Stimulated activated CD8-positive, alpha-beta memory T cell treated with anti-CD3 and anti-CD28 coated beads, Interleukin-2, amount 100 ng/mL, for 48 hours (primary cell): Measurements from ENCODE around the gene SRRM3.
"Not testable (repeated sequence)": the region's sequence is repeated elsewhere in the genome, so short reads cannot be mapped to it uniquely, and the experiment has no call there.

ENCODE experiments used
- DNase-seq, 2 donors: peaks; one replicate each; pipeline ENCODE4 v3.0.0-alpha.2; 2020; ENCODE audit warnings: low read depth in 2 of 2

SRRM3 gene

DNA sequence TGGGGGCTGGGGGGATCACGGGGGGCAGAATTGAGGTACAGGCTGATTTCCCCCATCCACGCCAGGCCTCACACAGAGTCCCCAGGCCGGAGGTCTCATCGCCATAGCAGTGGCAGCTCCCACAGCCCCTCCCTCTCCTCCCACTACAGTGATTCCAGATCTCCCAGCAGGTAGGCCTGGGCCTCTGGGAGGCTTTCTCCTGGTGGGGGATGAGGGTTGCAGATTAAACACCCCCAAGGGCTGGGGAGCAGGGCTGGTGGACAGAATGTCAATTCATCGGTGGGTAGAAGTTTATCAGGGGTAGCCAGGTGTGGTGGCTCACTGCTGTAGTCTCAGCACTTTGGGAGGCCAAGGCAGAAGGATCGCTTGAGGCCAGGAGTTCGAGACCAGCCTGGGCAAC, 63.6 kb downstream of the SRRM3 start:
- no peak for DNase-seq

- no peak for DNase-seq
These were observed 65.6 kb downstream of the SRRM3 start for GRCh38 chr7:76267107-76267893.

DNA sequence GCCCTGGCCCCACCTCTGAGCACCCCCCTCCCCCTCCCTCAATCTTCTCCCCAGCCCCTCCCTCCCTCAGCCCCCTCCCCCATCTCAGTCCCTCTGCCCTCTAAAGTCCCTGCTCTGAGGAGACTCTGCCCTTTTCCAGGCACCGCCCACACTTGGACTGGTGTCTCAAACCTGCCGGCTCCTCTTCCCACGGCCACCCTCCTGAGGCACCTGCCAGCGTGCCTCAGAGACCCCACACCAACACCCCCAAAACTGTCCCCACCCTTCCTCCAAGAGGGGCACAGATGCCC, 66.1 kb downstream of the SRRM3 start:
- DNase-seq, result no peak

GRCh38 chr7:76268376-76268775, 66.7 kb downstream of the SRRM3 start:
- no peak for DNase-seq

DNA sequence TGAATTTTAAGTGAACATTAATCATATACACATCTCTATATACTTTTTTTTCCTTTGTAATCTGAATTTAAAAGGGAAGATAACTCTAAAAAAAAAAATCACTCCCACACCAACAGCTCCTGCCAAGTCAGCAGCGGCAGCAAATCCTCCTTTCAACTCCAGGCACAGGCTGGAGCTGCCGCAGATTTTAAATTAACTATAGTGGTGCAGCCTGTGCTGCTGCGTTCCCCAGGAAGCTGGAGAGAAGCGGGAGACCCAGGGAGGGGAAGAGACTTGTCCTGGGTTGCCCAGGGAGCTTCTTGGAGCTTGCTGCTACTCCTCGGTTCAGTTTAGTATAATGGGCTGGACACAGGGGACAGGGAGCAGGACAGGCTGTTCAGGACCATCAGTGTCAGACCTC, 68.2 kb downstream of the SRRM3 start:
- no peak for DNase-seq

DNA sequence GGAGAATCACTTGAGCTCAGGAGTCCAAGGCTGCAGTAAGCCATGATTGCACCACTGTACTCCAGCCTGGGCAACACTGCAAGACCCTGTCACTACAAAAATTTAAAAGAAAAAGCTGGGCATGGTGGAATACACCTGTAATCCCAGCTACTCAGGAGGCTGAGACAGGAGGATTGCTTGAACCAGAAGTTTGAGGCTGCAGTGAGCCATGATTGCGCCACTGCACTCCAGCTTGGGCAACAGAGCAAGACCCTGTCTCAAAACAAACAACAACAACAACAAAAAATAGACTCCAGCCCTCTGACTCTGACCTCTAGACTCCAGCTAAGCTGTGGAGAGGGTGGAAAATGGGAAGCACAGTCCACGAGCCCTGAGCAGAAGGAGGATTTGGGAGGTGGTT, 69.7 kb downstream of the SRRM3 start:
- not testable (repeated sequence) for DNase-seq

DNA sequence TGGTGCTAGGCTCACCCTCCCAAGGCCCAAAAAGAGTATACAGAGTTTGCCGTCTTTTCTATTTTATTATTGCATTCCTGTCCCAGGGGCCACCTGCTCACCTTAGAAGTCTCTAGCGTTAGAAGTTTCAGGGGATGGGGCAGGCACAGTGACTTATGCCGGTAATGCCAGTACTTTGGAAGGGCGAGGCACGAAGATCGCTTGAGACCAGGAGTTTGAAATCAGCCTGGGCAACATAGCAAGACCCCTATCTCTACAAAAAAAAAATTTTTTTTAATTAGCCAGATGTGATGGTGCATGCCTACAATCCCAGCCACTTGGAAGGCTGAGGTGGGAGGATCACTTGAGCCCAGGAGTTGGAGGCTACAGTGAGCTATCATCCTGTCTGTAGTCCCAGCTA, 70.4 kb downstream of the SRRM3 start:
- no peak for DNase-seq

GRCh38 chr7:76272851-76273497, 71.3 kb downstream of the SRRM3 start:
- DNase-seq, result no peak

GRCh38 chr7:76273503-76273902, 71.8 kb downstream of the SRRM3 start:
- DNase-seq, result no peak

DNA sequence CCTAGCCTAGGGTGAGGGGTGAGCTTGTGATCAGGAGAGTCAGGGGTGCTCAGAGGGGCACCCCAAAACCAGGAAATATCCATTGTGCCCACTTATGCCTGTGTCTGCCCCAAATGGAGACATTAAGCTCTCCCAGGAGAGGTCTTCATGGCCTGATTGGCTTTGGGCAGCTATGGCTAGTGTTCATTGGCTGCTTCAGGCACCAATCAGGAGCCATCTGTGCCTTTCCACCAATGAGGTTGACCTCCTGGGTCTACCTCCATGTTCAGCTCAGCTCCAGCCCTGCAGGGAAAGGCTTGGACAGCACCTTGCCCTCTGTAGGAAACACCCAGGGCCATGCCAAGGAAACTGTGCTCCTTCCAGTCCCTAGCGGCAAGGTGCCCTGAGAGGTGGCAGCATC, 76.8 kb downstream of the SRRM3 start:
- no peak for DNase-seq

DNA sequence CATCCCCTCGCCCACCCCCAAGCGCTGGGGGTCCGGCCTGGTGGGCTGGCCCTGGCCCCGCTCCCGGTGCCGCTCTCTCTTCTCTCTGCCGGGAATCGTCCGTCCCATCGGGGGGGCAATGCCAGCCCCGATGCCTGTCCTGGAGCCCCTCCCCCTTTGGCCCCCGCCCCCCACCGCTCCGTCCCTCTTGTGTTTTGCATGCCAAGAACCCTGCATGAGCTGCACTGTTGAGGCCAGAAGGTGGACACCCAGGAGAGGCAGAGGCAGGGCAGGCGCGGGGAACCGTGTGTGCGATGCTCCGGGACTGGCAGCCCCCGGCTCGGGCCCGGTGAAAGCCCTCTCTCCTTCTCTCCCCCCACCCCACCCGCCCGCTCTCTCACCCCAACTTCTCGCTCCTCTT, 78.7 kb downstream of the SRRM3 start:
- DNase-seq, result no peak

- no peak for DNase-seq
These were observed 79.5 kb downstream of the SRRM3 start for GRCh38 chr7:76281006-76281705.

- DNase-seq, result no peak
These were observed 80.1 kb downstream of the SRRM3 start for GRCh38 chr7:76281706-76282343.

- DNase-seq, result no peak
These were observed 80.9 kb downstream of the SRRM3 start for GRCh38 chr7:76282344-76283253.

GRCh38 chr7:76283254-76284159, 81.8 kb downstream of the SRRM3 start:
- no peak for DNase-seq

- no peak for DNase-seq
These were observed 84.1 kb downstream of the SRRM3 start for GRCh38 chr7:76285604-76286374.

DNA sequence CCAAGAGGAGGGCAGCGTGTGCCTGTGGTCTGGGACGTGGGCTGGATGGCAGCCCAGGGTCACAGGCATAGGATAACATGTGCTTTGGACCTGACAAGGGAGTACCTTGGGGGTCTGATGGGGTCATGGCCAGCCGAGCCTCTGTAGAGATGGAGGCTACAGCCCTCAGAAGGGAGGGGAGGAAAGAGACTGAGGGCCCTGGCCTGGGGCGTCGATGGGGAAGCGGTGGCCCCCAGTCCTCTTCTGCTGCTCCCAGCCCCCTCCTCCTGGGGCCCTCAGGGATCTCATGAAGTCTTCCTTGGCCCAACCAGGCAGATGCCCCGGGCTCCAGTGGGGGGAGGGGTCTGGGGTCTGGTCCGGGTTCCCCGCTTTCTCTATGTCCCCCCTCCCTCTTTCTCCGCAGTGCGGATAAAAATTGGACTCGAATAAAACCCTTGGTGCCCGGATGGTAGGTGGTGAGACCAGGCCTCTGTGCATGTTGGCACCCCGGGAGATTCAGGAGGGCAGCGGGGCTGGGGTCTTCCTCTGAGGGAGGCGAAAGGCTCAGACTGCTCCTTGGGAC, 85.2 kb downstream of the SRRM3 start:
- no peak for DNase-seq

- DNase-seq, result not testable (repeated sequence)
These were observed 89.2 kb downstream of the SRRM3 start for GRCh38 chr7:76290847-76291350.
